C1 segment of cervical spinal cord (tissue), 14 donors: Measurements from ENCODE around the gene TENM3.
A peak's percentile ranks its signal among the peaks of the same experiment; 100 is the strongest.

Source experiments
- DNase-seq, 14 donors: peaks; one replicate each; lab custom pipeline; 2025; lab: John Stamatoyannopoulos, UW

TENM3 gene

DNA sequence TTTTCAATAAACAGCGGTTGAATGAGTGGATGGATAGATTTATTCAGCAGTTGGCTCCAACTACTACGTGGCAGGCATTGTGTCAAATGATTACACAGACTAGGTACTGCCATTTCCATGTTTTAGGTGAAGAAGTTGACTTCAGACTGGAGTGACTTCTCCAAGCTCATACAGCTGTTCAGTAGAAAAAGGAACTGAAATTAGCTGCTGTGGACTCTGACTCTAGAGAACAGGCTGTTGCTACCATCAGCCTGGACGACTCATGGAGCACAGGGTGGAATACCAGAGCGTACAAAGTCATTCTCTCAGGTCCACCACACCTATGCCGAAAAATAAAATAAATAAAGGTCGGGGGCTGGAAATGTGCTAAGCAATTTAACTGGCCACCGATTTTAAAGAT is 45.3 kb downstream of the TENM3 start:
- DNase-seq: no peak

DNA sequence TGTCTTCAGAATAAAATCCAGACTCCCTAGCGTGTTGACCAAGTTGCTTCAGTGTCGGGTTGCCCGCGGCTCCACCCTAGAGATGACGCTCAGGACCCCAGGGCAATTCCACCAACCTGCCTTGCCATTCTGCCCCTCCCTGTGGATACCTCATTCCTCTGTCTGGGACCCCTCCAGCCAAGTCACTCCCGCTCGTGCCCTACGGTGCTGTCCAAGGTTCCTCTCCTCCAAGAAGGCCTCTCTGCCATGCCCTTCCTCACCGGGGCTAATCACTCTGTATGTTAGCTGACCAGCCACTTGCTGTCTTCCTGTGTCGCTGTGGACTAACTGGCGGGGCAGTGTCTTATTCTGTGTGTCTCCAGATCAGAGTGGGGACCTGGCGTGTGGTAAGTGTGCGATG is 46.6 kb downstream of the TENM3 start:
- no peak for DNase-seq

DNA sequence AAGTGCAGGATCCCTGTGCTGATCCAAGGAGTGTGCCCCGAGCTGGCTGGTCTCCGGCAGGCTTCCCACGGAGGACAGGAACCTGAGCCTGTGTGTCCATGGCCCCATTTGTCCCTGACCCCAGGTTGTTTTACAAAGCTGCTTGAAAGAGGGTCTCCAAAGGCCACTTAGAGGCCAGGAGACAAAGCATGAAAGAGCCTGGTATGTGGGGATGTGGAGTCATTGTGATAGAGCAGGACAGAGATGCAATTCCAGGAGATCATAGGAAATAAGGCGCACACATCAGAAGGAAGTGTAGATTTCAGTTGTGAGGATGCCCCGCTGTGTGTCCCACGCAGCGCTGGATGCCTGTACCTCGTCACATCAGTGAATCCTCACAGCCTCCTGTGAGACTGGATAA is 48.0 kb downstream of the TENM3 start:
- DNase-seq: no peak

- DNase-seq: no peak
Measured at GRCh38 chr4:182291597-182292270, 48.5 kb downstream of the TENM3 start.

- DNase-seq: no peak
Measured at GRCh38 chr4:182292612-182293011, 49.4 kb downstream of the TENM3 start.

DNA sequence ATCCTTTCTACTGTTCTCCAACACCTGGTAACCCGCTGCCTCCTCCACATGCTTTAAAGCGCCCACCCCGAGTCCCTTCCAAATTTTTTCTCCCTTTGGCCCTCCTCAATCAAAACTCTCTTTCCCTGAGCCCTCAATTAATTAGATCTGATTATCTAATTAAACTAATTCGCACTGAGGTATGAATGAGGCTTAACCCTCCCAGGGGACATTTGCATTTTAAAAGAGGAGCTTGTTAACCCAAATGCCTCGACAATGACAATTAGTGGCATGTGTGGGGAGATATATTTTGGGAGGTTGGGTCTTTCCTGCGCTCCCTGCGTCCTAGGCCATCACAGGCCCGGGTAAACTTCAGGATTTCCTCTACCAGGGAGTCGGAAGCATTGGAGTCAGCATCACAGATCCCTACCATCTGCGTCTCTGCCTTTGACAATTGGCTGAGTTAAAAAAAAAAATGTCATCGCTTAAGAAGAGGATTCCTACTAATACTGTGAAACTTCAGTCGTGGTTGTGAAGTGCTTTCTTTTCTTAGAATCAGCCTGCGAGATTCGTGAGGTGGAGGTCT is 50.6 kb downstream of the TENM3 start:
- no peak for DNase-seq

DNA sequence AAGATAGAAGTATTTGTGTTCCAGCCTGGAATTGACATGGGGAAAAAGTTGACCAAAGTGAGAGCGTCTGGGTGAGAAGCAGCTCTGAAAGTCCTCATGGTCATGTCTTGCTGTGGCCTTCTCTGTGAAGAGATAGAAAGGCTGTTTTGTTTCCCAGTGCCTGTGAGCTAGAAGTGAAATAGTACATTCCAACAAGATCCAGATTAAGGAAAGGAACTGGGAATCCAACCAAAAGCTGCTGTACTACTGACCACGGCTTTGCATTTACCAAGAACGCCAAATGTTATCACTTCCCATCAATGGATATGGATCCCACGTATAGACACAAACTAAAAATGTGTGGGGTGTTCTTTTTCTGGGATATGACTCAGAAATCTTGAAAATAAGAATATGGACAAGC is 51.2 kb downstream of the TENM3 start:
- DNase-seq: no peak

DNA sequence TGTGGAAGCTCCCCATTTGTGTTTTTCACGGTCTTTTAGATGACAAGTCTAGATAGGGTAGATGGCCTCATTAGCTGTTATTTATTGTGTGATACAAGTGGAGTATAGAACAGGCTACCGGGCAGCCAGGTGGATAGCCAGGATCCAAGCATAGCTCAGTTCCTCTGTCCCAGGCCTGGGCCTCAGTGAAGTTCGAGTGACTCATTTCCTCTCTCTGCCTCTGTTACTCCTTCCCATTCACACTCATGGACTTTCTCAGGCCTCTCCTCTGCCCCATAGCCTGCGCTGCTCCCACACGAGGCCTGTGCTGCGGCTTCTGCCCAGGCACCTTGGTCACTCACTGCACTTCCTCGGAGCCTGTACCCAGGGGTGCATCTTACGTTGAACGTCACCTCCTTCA is 54.5 kb downstream of the TENM3 start:
- no peak for DNase-seq

- DNase-seq: no peak
Measured at GRCh38 chr4:182301736-182302135, 58.5 kb downstream of the TENM3 start.

DNA sequence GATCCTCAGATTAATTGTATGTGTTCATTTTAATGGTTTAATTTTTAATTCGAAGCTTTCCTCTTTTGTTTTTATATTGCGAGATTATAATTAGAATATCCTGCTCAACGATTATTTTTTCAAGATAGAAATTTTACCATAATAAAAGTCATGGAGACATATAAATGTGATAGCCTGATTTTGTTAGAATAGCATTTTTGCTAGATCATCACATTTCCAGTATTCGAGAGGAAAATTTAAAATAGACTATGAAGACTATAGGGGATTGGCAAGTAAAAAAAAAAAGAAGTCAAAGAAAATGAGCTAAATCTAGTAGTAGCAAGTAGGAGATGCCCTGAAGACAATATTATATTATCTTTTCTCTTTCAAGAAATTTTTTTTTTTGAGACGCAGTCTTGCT is 60.6 kb downstream of the TENM3 start:
- no peak for DNase-seq

DNA sequence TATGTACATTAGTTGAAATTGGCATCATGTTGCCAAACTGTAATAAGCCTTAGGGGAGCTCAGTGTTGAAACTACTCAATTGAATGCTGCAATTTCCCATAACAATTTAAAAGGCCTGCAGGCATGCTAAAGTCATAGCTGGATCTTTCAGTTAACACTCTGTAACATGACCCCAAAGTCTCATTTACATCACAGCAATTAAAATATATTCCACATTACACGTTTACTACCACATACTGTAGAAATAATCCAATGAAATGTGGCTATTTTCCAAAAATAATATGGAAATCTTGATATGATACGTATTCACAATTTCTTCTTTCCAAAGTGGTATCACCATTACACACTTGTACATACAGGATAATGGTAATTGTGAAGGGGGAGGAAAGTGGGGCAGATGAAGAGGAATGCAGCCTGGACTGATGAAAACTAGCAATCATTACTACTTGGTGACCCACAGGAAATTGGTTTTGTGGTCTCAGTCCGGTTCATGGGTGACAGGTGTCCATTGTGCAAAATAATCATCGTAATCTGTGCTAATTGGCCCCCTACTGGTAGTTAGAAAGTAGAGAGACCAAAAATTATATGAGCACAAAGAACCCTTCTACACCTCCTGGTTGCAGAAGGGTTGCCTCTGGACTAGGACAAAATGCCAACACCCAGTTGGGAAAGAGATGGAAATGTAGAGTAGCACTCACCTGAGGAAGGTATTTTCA is 63.7 kb downstream of the TENM3 start:
- no peak for DNase-seq

DNA sequence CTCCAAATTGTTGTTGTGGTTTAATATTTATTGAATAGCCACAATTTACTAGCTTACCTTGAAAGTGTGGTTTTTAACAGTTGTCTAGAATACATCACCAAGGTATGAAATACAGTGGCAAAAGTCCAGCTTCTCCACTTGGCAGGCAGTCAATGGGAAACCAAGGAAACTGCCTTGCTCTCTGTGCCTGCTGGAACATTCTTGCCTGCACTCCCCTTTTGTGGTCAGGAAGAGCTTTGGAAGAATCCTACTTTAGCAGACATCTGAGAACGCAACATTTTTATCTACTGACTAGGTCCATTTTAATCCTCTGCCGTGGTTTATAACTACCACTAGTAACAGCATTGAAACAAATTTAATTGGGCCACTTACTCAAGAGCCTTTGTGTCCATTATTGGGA is 64.5 kb downstream of the TENM3 start:
- peak in 3 of 14 donors; percentile 4 to 19 (median 7) for DNase-seq

DNA sequence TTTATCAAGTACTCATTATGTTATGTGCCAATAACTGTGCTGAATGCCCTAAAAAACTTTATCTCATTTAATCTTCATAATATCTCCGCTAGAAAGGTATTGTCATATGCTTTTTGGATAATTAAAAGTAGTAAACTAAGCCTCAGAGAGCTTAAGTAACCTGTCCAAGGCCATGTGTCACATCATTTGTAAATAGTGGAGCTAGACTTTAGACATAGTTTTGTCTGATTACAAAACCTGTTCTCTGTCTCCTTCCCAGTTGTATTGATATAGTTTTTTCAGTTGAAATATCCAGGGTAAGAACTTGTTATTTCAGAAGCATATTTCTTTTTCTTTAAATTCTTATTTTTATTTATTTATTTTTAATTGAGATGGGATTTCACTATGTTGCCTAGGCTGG is 66.7 kb downstream of the TENM3 start:
- DNase-seq: no peak

GRCh38 chr4:182310316-182310715 is 67.1 kb downstream of the TENM3 start:
- DNase-seq: no peak

DNA sequence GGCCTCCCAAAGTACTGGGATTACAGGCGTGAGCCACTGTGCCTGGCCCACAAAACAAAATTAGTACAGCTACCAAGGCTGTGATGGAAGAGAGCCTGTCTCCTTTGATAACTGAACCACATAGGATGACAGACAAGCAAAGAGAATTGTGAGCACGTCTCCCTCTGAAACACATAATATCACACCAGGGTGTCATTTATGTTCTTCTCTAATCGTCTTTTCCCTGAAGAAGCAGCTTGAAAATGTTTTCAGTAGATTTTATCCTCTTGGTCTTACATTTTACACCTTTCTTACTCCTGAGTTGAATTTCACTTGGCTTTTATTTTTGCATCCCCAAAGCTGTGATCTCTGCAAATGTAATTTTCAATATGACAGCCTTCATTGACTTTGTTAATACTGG is 67.8 kb downstream of the TENM3 start:
- DNase-seq: no peak

DNA sequence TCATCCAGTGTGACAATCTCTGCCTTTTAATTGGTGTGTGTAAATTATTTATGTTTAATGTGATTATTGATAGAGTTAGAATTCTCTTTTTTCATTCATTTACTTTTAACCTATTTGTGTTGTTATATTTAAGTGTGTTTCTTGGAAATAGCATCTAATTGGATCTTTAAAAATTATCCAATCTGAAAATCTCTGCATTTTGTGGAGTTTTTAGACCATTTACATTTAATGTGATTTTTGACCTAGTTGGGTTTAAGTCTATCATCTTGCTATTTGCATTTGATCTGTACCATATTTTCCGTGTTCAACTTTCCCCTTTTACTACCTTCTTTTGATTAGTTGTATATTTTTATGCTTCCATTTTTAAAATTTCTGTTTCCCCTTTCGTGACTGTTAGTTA is 71.3 kb downstream of the TENM3 start:
- DNase-seq: no peak

DNA sequence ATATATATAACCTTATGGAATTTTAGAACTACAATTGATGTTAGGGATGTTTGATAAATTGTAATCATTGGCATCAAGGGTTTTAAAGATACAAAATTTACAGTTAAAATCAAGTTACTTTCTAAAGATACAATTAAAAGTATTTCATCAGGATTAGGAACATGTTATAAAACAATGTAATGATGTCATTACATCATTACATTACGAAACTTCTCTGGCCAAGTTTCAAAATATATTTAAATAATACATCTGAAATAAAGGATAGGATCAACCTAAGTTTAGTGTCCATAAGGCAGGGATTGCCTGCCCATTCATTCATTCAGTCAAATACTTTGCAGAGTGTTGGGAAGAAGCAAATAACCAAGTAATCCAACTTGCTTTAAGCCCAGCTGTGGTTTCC is 75.1 kb downstream of the TENM3 start:
- DNase-seq: no peak

- no peak for DNase-seq
Measured at GRCh38 chr4:182320092-182320491, 76.9 kb downstream of the TENM3 start.

- no peak for DNase-seq
Measured at GRCh38 chr4:182320580-182320979, 77.4 kb downstream of the TENM3 start.

DNA sequence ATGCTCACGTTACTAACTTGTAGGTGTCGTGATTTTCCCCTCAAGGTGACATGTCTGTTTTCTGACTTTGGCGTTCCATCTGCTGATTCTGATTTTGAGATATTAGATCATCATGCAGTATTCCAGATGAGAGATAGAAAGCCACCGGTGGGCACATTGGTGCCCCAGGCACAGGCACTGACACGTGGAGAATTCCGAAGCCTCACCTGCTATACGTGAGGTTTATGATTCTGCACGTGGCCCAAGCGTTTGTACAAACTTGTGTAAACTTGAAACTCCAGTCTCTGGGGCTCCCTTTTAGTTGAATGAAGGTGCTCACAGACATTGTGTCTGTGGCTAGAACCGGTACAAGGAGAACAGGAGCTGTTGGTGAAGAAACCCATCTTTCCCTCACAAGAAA is 81.1 kb downstream of the TENM3 start:
- no peak for DNase-seq

DNA sequence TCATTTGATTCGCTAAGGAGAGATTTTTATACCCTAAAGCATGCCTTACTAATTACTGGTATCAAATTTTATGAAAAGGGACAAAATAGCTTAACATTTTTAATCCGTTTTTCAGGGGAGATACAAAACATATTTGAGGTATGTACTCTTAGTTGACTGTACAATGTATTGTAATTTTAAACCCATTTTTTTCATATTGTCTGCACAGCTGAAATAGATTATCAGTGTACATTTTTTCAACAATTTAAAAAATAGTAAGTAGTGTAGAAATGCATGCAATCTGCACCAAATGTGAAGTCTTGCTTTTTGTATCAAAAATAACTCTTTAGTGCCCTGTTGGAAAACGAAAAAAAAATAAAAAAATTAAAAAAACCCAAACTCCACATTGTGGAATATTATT is 82.2 kb downstream of the TENM3 start:
- DNase-seq: no peak

GRCh38 chr4:182325848-182326255 is 82.7 kb downstream of the TENM3 start:
- DNase-seq: no peak

DNA sequence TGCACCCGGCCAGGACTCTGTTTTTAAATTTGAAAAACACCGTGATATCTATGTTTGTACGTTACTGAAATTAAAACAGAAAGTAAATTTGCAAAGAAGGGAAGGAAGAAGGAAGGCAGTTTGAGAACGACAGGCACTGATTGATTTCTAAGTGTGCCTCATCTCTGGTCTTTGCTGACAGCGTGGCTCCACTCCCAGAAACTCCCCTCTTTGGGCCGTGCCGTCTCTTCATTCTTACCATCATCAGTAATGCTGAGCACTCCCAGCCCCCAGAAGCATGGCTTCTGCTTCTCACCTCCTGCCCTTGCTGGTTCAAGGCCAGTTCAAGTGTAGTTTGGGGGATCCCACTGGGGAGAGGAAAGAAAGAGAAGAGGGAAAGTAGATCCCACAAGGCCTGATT is 85.3 kb downstream of the TENM3 start:
- no peak for DNase-seq
